Panc1 (cell line): ENCODE results near the gene CTNNAL1.
"Not testable (repeated sequence)": the region's sequence is repeated elsewhere in the genome, so short reads cannot be mapped to it uniquely, and the experiment has no call there.

Experiments used
- POLR2AphosphoS5 ChIP-seq: IDR thresholded peaks from 2 replicates; pipeline ENCODE4 v1.6.1; 2012; ENCODE audit warnings: mild to moderate bottlenecking, low read depth, low read length, moderate library complexity
- SIN3A ChIP-seq: IDR thresholded peaks from 2 replicates; pipeline ENCODE4 v1.6.1; 2012; ENCODE audit warnings: low read depth, mild to moderate bottlenecking, low read length, moderate library complexity, borderline replicate concordance; ENCODE audit not compliant: insufficient read depth
- TCF7L2 ChIP-seq: IDR thresholded peaks from 2 replicates; pipeline ENCODE4 v1.6.1; 2011; ENCODE audit warnings: mild to moderate bottlenecking, low read depth, low read length, inconsistent platforms
- TF ChIP-seq, protein P1 (sequence below): fragments of 450-650 bp; IDR thresholded peaks from 2 replicates; pipeline ENCODE4 v1.5.1; 2017; ENCODE audit warnings: mild to moderate bottlenecking

DNA sequence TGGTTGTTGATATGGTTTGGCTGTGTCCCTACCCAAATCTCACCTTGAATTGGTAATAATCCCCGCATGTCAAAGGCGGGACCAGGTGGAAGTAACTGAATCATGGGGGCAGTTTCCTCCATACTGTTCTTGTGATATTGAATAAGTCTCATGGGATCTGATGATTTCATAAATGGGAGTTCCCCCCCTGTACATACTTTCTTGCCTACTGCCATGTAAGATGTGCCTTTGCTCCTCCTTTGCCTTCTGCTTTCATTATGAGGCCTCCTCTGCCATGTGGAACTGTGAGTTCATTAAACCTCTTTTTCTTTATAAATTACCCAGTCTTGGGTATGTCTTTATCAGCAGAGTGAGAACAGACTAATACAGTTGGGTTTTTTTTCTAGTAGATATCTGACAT lies 41.9 kb downstream of the CTNNAL1 start:
- TF ChIP-seq, protein P1, sequence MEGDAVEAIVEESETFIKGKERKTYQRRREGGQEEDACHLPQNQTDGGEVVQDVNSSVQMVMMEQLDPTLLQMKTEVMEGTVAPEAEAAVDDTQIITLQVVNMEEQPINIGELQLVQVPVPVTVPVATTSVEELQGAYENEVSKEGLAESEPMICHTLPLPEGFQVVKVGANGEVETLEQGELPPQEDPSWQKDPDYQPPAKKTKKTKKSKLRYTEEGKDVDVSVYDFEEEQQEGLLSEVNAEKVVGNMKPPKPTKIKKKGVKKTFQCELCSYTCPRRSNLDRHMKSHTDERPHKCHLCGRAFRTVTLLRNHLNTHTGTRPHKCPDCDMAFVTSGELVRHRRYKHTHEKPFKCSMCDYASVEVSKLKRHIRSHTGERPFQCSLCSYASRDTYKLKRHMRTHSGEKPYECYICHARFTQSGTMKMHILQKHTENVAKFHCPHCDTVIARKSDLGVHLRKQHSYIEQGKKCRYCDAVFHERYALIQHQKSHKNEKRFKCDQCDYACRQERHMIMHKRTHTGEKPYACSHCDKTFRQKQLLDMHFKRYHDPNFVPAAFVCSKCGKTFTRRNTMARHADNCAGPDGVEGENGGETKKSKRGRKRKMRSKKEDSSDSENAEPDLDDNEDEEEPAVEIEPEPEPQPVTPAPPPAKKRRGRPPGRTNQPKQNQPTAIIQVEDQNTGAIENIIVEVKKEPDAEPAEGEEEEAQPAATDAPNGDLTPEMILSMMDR = not testable (repeated sequence)
- not testable (repeated sequence) for TF ChIP-seq SIN3A, TCF7L2, POLR2AphosphoS5
